Cardiac muscle cell (in vitro differentiated cells and primary cell): ENCODE measurements around the gene KCNJ5. TPM values are rescaled to one million over a fixed set of nuclear protein-coding genes. Genes with fewer than 3 reads are reported as not detected.
"Not testable (repeated sequence)": the region's sequence is repeated elsewhere in the genome, so short reads cannot be mapped to it uniquely, and the experiment has no call there.

ENCODE experiments used
- DNase-seq, 2 donors: peaks; one replicate each; pipeline versions ENCODE4 v3.0.0 to v3.0.0-alpha.2; 2010 to 2017; ENCODE audit warnings: low read depth in 1 of 2, low spot score in 1 of 2
- H3K27ac ChIP-seq: fragments of 200-600 bp; sonication (generic); 2 replicates; pipeline ENCODE4 v1.5.1; 2016
- H3K27me3 ChIP-seq: fragments of 200-600 bp; sonication (generic); 2 replicates; pipeline ENCODE4 v1.6.0; 2016; ENCODE audit warnings: control low read depth
- H3K36me3 ChIP-seq: fragments of 200-600 bp; sonication (generic); 2 replicates; pipeline ENCODE4 v1.5.1; 2016; ENCODE audit warnings: control low read depth
- H3K4me1 ChIP-seq: fragments of 200-600 bp; sonication (generic); 2 replicates; pipeline ENCODE4 v1.8.1; 2017; ENCODE audit warnings: low read depth, mild to moderate bottlenecking, mixed run types
- H3K4me3 ChIP-seq: fragments of 200-600 bp; sonication (generic); 2 replicates; pipeline ENCODE4 v1.5.1; 2016; ENCODE audit warnings: mild to moderate bottlenecking
- H3K9me3 ChIP-seq: fragments of 200-600 bp; sonication (generic); 2 replicates; pipeline ENCODE4 v1.5.1; 2017; ENCODE audit warnings: low read depth, mild to moderate bottlenecking, control low read depth
- polyA plus RNA-seq: library from polyadenylated mRNA; unstranded; fragments of >200 nt; fragmentation: Nextera tagmentation; extraction: Ambion mirVana; gene quantifications from 2 replicates; pipeline ENCODE4 v1.2.1, GENCODE V29; 2016
- total RNA-seq: library from RNA; depleted of rRNA; stranded (reverse); fragments of >200 nt; gene quantifications from 2 replicates; pipeline ENCODE4 v1.2.3, GENCODE V29; 2016
- TF ChIP-seq, protein P1 (sequence below): IDR thresholded peaks from 2 replicates; pipeline ENCODE4 v1.5.1; 2012; ENCODE audit warnings: low read depth, mild to moderate bottlenecking, low read length

KCNJ5 gene
- total and polyA plus RNA-seq, 2 experiments from 2014 or later: 44.8 to 71.8 TPM

DNA sequence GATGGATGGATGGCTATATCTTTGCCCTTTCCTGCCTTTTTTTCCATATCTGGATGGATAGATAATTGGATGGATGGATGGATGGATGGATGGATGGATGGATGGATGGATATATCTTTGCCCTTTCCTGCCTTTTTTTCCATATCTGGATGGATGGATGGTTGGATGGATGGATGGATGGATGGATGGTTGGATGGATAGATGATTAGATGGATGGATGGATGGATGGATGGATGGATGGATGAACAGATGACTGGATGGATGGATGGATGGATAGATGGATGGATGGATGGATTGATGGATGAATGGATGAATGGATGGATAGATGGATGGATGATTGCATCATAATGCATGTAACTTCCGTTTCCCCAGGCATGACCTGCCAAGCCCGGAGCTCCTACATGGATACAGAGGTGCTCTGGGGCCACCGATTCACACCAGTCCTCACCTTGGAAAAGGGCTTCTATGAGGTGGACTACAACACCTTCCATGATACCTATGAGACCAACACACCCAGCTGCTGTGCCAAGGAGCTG lies 24.9 kb downstream of the KCNJ5 start:
- TF ChIP-seq, protein P1, sequence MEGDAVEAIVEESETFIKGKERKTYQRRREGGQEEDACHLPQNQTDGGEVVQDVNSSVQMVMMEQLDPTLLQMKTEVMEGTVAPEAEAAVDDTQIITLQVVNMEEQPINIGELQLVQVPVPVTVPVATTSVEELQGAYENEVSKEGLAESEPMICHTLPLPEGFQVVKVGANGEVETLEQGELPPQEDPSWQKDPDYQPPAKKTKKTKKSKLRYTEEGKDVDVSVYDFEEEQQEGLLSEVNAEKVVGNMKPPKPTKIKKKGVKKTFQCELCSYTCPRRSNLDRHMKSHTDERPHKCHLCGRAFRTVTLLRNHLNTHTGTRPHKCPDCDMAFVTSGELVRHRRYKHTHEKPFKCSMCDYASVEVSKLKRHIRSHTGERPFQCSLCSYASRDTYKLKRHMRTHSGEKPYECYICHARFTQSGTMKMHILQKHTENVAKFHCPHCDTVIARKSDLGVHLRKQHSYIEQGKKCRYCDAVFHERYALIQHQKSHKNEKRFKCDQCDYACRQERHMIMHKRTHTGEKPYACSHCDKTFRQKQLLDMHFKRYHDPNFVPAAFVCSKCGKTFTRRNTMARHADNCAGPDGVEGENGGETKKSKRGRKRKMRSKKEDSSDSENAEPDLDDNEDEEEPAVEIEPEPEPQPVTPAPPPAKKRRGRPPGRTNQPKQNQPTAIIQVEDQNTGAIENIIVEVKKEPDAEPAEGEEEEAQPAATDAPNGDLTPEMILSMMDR: no peak
- DNase-seq: no peak
- H3K27ac ChIP-seq: no peak overlapping the region
- H3K36me3 ChIP-seq: peaks cover 34% of the 10 kb centered on the region
- H3K27me3 ChIP-seq: no peaks in the 10 kb centered on the region
- no peak overlapping the region for H3K4me3 ChIP-seq
- peaks cover 14% of the 10 kb centered on the region for H3K4me1 ChIP-seq
- no peaks in the 10 kb centered on the region for H3K9me3 ChIP-seq

DNA sequence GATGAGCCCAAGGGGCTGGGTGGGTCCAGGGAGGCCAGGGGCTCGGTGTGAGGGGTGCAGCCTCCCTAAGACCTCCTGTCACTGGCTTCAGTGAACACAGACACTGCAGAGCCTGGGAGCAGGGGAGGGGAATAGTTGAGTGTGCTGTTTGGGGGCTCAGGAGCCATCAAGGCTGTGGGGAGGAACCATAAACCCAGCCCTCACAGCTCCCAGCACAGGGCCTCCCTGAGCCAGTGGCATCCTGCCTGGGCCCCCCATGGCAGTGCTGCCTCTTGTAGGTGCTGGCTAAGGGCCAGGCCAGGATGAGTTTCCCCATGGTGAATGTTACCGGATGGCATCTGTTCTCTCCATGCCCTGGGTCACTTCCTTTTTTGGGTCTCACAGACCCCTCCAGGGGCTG lies 25.5 kb downstream of the KCNJ5 start:
- no peak for DNase-seq
- no peaks in the 10 kb centered on the region for H3K9me3 ChIP-seq
- no peak overlapping the region for H3K4me3 ChIP-seq
- H3K4me1 ChIP-seq: peaks cover 14% of the 10 kb centered on the region
- no peaks in the 10 kb centered on the region for H3K27me3 ChIP-seq
- peaks cover 29% of the 10 kb centered on the region for H3K36me3 ChIP-seq
- no peak overlapping the region for H3K27ac ChIP-seq
- TF ChIP-seq, protein P1: no peak

DNA sequence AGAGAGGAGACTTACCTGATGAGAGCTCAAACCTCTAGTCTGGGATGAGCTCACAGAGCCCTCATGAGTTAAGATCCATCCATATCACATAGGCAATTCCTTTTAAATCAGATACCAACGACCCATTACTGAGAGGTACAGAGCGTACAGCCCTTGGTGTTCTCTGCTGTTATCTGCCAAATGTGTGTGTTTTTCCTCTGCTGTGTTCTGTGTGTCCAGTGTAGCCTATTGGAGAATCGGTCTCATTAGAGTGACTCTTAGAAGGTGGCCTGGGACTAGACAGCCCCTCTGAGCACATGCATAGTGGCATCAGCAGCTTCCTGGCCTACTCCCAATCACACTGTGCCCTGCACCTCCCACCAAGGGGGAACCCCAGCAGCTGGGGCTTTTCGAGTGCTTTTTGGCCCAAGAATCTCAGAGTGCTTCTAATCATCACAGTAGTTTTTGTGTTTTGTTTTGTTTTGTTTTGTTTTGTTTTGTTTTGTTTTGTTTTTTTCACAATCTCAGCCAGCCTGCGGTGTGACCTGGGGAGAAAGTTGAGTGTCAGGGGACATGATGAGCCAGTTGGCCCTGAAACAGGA lies 26.1 kb downstream of the KCNJ5 start:
- H3K27me3 ChIP-seq: no peaks in the 10 kb centered on the region
- no peak overlapping the region for H3K4me3 ChIP-seq
- DNase-seq: no peak
- peaks cover 14% of the 10 kb centered on the region for H3K4me1 ChIP-seq
- no peak overlapping the region for H3K27ac ChIP-seq
- no peaks in the 10 kb centered on the region for H3K9me3 ChIP-seq
- peaks cover 23% of the 10 kb centered on the region for H3K36me3 ChIP-seq
- TF ChIP-seq, protein P1: no peak

DNA sequence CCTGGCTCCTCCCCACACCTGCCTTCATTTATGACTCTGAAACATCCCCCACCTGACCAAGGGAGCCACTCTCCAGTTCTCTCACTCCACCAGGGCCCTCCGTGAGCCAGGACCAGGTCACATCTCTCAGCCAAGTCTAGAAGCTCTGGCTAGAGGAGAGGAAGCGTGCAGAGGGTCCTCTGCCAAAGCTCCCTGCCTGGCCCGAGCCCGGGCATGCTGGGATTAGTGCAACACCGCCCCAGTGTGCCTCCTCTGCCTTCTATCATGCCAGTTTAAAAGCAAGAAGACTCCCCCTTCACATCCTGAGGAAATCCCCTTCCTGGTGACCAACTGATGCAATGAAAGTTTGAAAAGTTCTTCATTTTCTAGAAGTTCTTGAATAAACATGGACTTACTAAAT lies 28.1 kb downstream of the KCNJ5 start:
- H3K4me1 ChIP-seq: peaks cover 14% of the 10 kb centered on the region
- TF ChIP-seq, protein P1: no peak
- no peaks in the 10 kb centered on the region for H3K27me3 ChIP-seq
- peak overlapping the region; percentile 39 for H3K27ac ChIP-seq
- no peak overlapping the region for H3K4me3 ChIP-seq
- DNase-seq: no peak
- H3K9me3 ChIP-seq: no peaks in the 10 kb centered on the region
- peaks cover 6% of the 10 kb centered on the region for H3K36me3 ChIP-seq

DNA sequence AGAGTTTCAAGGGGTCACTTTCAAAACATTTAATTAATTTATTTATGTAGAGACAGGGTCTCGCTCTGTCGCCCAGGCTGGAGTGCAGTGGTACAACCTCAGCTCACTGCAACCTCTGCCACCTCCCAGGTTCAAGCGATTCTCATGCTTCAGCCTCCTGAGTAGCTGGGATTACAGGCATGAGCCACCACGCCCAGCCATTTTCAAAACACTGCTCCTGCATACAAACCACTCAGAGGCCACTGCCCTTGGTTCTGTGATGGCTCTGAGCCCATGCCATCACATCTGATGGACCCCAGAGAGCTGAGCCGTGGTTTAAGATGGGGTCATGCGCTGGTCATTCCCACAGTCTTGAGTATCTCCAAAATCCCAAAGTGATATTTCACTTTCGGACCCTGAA lies 28.5 kb downstream of the KCNJ5 start:
- not testable (repeated sequence) for H3K36me3 ChIP-seq, H3K9me3 ChIP-seq, H3K27me3 ChIP-seq, H3K4me3 ChIP-seq, DNase-seq
- H3K4me1 ChIP-seq: peaks cover 13% of the 10 kb centered on the region
- peak overlapping the region; percentile 39 for H3K27ac ChIP-seq

DNA sequence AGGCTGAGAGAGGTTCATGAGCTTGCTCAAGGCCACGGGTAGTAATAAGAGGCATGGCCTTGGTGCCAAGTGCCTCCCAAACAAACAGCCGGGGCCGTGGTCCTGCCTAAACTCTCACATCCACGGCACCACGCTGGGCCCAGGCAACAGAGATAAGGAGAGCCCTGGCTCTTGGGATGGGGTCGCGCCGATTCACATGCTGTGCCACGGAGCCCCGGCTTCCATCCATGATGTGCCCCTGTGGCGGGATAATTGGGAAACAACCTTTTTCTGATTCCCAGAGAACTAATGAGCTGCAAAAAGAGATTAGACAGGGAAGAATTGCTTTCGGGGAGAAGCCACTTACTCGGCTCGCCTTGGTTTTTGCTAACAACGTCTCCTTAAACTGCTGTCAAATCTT lies 29.5 kb downstream of the KCNJ5 start:
- TF ChIP-seq, protein P1: no peak
- no peak overlapping the region for H3K27ac ChIP-seq
- H3K9me3 ChIP-seq: no peaks in the 10 kb centered on the region
- H3K4me3 ChIP-seq: no peak overlapping the region
- peaks cover 11% of the 10 kb centered on the region for H3K4me1 ChIP-seq
- H3K36me3 ChIP-seq: no peaks in the 10 kb centered on the region
- no peaks in the 10 kb centered on the region for H3K27me3 ChIP-seq
- DNase-seq: no peak
